ENCODE results near the gene CATSPER1.
A peak's percentile ranks its signal among the peaks of the same experiment; 100 is the strongest.

Gene CATSPER1

DNA sequence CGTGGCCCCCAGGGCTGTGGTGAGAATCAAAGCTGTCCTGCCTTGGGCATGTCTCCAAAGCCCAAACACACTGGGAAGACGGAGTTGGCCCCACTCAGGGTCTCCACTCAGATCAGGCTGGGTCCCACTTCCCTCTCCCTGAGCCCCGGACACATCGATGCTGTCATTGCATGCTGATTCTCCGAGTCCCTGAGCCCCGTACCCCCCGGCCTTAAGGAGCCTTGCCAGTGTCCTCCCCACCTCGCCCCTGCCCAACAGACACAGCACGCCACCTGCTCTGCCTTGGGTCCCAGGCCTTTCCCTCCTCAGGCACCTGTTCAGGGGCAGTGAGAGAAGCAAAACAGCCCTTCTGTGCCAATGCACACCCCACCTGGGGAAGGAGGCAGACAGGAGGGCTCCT lies 38.9 kb downstream of the CATSPER1 start:
- TF ChIP-seq GLIS3 (CRISPR knock-in tag; IDR thresholded peaks at IDR 0.05): no peak
- TF ChIP-seq ZFP30 (CRISPR knock-in tag; IDR thresholded peaks at IDR 0.05): no peak
- TF ChIP-seq, protein P1, sequence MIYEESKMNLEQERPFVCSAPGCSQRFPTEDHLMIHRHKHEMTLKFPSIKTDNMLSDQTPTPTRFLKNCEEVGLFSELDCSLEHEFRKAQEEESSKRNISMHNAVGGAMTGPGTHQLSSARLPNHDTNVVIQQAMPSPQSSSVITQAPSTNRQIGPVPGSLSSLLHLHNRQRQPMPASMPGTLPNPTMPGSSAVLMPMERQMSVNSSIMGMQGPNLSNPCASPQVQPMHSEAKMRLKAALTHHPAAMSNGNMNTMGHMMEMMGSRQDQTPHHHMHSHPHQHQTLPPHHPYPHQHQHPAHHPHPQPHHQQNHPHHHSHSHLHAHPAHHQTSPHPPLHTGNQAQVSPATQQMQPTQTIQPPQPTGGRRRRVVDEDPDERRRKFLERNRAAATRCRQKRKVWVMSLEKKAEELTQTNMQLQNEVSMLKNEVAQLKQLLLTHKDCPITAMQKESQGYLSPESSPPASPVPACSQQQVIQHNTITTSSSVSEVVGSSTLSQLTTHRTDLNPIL (CRISPR knock-in tag; IDR thresholded peaks at IDR 0.05; ENCODE audit: low read depth): no peak
- no peak for TF ChIP-seq PPARA (CRISPR knock-in tag; IDR thresholded peaks at IDR 0.05; ENCODE audit: borderline replicate concordance)
- no peak for TF ChIP-seq BACH2 (CRISPR knock-in tag; IDR thresholded peaks at IDR 0.05; ENCODE audit: borderline replicate concordance)
- TF ChIP-seq, protein P2, sequence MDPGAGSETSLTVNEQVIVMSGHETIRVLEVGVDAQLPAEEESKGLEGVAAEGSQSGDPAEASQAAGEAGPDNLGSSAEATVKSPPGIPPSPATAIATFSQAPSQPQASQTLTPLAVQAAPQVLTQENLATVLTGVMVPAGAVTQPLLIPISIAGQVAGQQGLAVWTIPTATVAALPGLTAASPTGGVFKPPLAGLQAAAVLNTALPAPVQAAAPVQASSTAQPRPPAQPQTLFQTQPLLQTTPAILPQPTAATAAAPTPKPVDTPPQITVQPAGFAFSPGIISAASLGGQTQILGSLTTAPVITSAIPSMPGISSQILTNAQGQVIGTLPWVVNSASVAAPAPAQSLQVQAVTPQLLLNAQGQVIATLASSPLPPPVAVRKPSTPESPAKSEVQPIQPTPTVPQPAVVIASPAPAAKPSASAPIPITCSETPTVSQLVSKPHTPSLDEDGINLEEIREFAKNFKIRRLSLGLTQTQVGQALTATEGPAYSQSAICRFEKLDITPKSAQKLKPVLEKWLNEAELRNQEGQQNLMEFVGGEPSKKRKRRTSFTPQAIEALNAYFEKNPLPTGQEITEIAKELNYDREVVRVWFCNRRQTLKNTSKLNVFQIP (CRISPR knock-in tag; IDR thresholded peaks at IDR 0.05; ENCODE audit: borderline replicate concordance, low read depth): no peak
- TF ChIP-seq ZC3H10 (CRISPR knock-in tag; IDR thresholded peaks at IDR 0.05): no peak
- no peak for TF ChIP-seq RARB (CRISPR knock-in tag; IDR thresholded peaks at IDR 0.05)
- TF ChIP-seq SNAI2 (CRISPR knock-in tag; IDR thresholded peaks at IDR 0.05): no peak
- no peak for TF ChIP-seq OSR1 (CRISPR knock-in tag; IDR thresholded peaks at IDR 0.05)
- no peak for ATAC-seq

GRCh38 chr11:65983589-65983987 lies 42.7 kb downstream of the CATSPER1 start:
- no peak for ATAC-seq
- TF ChIP-seq CSDC2 (CRISPR knock-in tag; IDR thresholded peaks at IDR 0.05) (no peak), ARNTL (CRISPR knock-in tag; IDR thresholded peaks at IDR 0.05; ENCODE audit: borderline replicate concordance, low read depth) (no peak), GLIS3 (CRISPR knock-in tag; IDR thresholded peaks at IDR 0.05) (no peak), ZNF70 (CRISPR knock-in tag; IDR thresholded peaks at IDR 0.05) (no peak), PPARA (CRISPR knock-in tag; IDR thresholded peaks at IDR 0.05; ENCODE audit: borderline replicate concordance) (no peak), BACH2 (CRISPR knock-in tag; IDR thresholded peaks at IDR 0.05; ENCODE audit: borderline replicate concordance) (no peak), SNAI2 (CRISPR knock-in tag; IDR thresholded peaks at IDR 0.05) (no peak), TOX (CRISPR knock-in tag; IDR thresholded peaks at IDR 0.05; ENCODE audit: borderline replicate concordance) (no peak), CSRNP3 (CRISPR knock-in tag; IDR thresholded peaks at IDR 0.05) (no peak), ZFP30 (CRISPR knock-in tag; IDR thresholded peaks at IDR 0.05) (no peak), ISL1 (CRISPR knock-in tag; IDR thresholded peaks at IDR 0.05) (no peak)
- TF ChIP-seq, protein P2 (CRISPR knock-in tag; IDR thresholded peaks at IDR 0.05; ENCODE audit: borderline replicate concordance, low read depth): no peak

GRCh38 chr11:65982824-65983588 lies 43.3 kb downstream of the CATSPER1 start:
- ATAC-seq: no peak
- no peak for TF ChIP-seq ESRRG (CRISPR knock-in tag; IDR thresholded peaks at IDR 0.05)
- no peak for TF ChIP-seq ZC3H10 (CRISPR knock-in tag; IDR thresholded peaks at IDR 0.05)
- TF ChIP-seq SNAI2 (CRISPR knock-in tag; IDR thresholded peaks at IDR 0.05): no peak

GRCh38 chr11:65981972-65982823 lies 44.1 kb downstream of the CATSPER1 start:
- peak; percentile 29 for ATAC-seq
- TF ChIP-seq OSR1 (CRISPR knock-in tag; IDR thresholded peaks at IDR 0.05) (no peak), ISL1 (CRISPR knock-in tag; IDR thresholded peaks at IDR 0.05) (no peak), ZC3H10 (CRISPR knock-in tag; IDR thresholded peaks at IDR 0.05) (no peak), TOX (CRISPR knock-in tag; IDR thresholded peaks at IDR 0.05; ENCODE audit: borderline replicate concordance) (no peak), ZNF565 (CRISPR knock-in tag; conservative IDR thresholded peaks at IDR 0.05; ENCODE audit: low read depth) (no peak), ESRRG (CRISPR knock-in tag; IDR thresholded peaks at IDR 0.05) (no peak), RARB (CRISPR knock-in tag; IDR thresholded peaks at IDR 0.05) (no peak), CSRNP3 (CRISPR knock-in tag; IDR thresholded peaks at IDR 0.05) (no peak), TCF4 (CRISPR knock-in tag; IDR thresholded peaks at IDR 0.05; ENCODE audit: borderline replicate concordance) (no peak), TSHZ2 (CRISPR knock-in tag; IDR thresholded peaks at IDR 0.05) (no peak), SNAI2 (CRISPR knock-in tag; IDR thresholded peaks at IDR 0.05) (no peak), CSDC2 (CRISPR knock-in tag; IDR thresholded peaks at IDR 0.05) (no peak), BACH2 (CRISPR knock-in tag; IDR thresholded peaks at IDR 0.05; ENCODE audit: borderline replicate concordance) (no peak)
- TF ChIP-seq, protein P1 (CRISPR knock-in tag; IDR thresholded peaks at IDR 0.05; ENCODE audit: low read depth): no peak
